K562 (cell line): ENCODE results near the gene HOXA5. TPM values are rescaled to one million over a fixed set of nuclear protein-coding genes. Genes with fewer than 3 reads are reported as not detected.
A peak's percentile ranks its signal among the peaks of the same experiment; 100 is the strongest.

Experiments
- CBFA2T3 ChIP-seq: fragments of 450-650 bp; IDR thresholded peaks from 2 replicates; pipeline ENCODE4 v1.6.1; 2017
- CCAR2 ChIP-seq: fragments of 200-400 bp; formaldehyde crosslinking; IDR thresholded peaks from 2 replicates; pipeline ENCODE4 v1.6.1; 2017; ENCODE audit warnings: mild to moderate bottlenecking, low read depth, low read length
- CEBPZ ChIP-seq: fragments of 150-350 bp; IDR thresholded peaks from 2 replicates; pipeline ENCODE4 v1.6.1; 2014; ENCODE audit warnings: low read depth, mild to moderate bottlenecking, low read length, borderline replicate concordance
- LEF1 ChIP-seq: fragments of 450-650 bp; IDR thresholded peaks from 2 replicates; pipeline ENCODE4 v1.6.1; 2016; ENCODE audit warnings: mild to moderate bottlenecking
- NFIC ChIP-seq: fragments of 450-650 bp; IDR thresholded peaks from 2 replicates; pipeline ENCODE4 v1.6.1; 2017; ENCODE audit warnings: mild to moderate bottlenecking, inconsistent platforms
- PCBP2 ChIP-seq: fragments of 200-400 bp; formaldehyde crosslinking; IDR thresholded peaks from 2 replicates; pipeline ENCODE4 v1.6.1; 2018; ENCODE audit warnings: low read length, low read depth, mild to moderate bottlenecking, moderate library complexity; ENCODE audit not compliant: poor library complexity, severe bottlenecking
- PHF21A ChIP-seq: fragments of 450-650 bp; IDR thresholded peaks from 2 replicates; pipeline ENCODE4 v1.6.1; 2017; ENCODE audit warnings: low read depth, borderline replicate concordance
- RBM25 ChIP-seq: fragments of 200-400 bp; formaldehyde crosslinking; IDR thresholded peaks from 2 replicates; pipeline ENCODE4 v1.6.1; 2018; ENCODE audit warnings: low read length, low read depth, moderate library complexity; ENCODE audit not compliant: severe bottlenecking
- RCOR1 ChIP-seq, 2 experiments: IDR thresholded peaks; 2 replicates each; pipeline ENCODE4 v1.6.1; 2012; ENCODE audit warnings: low read depth in 2 of 2, low read length in 2 of 2, borderline replicate concordance in 1 of 2, improper control_type of control experiment in 1 of 2
- SMAD4 ChIP-seq: fragments of 250-450 bp; sonication (Bioruptor Pico); conservative IDR thresholded peaks from 2 replicates; pipeline ENCODE4 v1.8.0; 2021; ENCODE audit warnings: inconsistent platforms, mild to moderate bottlenecking, moderate library complexity
- YY1 ChIP-seq, 3 experiments: IDR thresholded peaks; 2 replicates each; pipeline ENCODE4 v1.6.1; 2011; ENCODE audit warnings: low read length in 2 of 3, mild to moderate bottlenecking in 2 of 3, moderate library complexity in 2 of 3, borderline replicate concordance in 1 of 3, control low read depth in 1 of 3, low read depth in 1 of 3; ENCODE audit not compliant: insufficient read depth in 3 of 3, insufficient replicate concordance in 2 of 3, control insufficient read depth in 1 of 3, insufficient read length in 1 of 3; ENCODE audit errors: extremely low read depth in 1 of 3
- ZFP36 ChIP-seq: fragments of 150-350 bp; IDR thresholded peaks from 2 replicates; pipeline ENCODE4 v1.6.1; 2018; ENCODE audit warnings: low read length, low read depth; ENCODE audit not compliant: partially characterized antibody
- polyA plus RNA-seq, 8 experiments: library from polyadenylated mRNA; depleted of rRNA in 4 of 8; stranded (reverse) in 5 of 8; unstranded in 3 of 8; fragments of >200 nt; fragmentation: Nextera tagmentation in 2 of 8; fragmentation: Illumina TruSeq in 1 of 8; extraction: Ambion mirVana in 2 of 8; extraction: Trizol in 1 of 8; gene quantifications; 2 replicates each; pipeline versions ENCODE4 v1.2.1 to v1.2.3, GENCODE V29; 2011 to 2014; ENCODE audit warnings: inconsistent platforms in 1 of 8, missing spikeins in 1 of 8
- total RNA-seq, 7 experiments: library from RNA; depleted of rRNA in 6 of 7; stranded (reverse); fragments of >200 nt in 6 of 7; fragmentation: Illumina TruSeq in 2 of 7; extraction: Trizol in 2 of 7; gene quantifications; 2 replicates each; pipeline versions ENCODE4 v1.2.1 to v1.2.3, GENCODE V29; 2011 to 2021; ENCODE audit warnings: low replicate concordance in 1 of 7
- TF ChIP-seq, protein P1 (sequence below): sonication (generic); formaldehyde crosslinking; IDR thresholded peaks from 2 replicates; pipeline ENCODE4 v1.8.1; 2023; ENCODE audit warnings: mild to moderate bottlenecking, missing genetic modification reagents
- TF ChIP-seq, protein P2 (sequence below): fragments of 250-450 bp; sonication (Bioruptor Pico); IDR thresholded peaks from 2 replicates; pipeline ENCODE4 v1.8.0; 2022; ENCODE audit warnings: moderate library complexity, mild to moderate bottlenecking, inconsistent platforms

HOXA5 gene
- total and polyA plus RNA-seq, 9 of the 15 experiments (the other 6 are each of a cell fraction or from before 2014, with no cell fraction given) = 0.13 TPM; not detected in 8

- no peak for TF ChIP-seq CEBPZ
- TF ChIP-seq YY1 (IDR thresholded peaks at IDR 0.05; ENCODE audit: borderline replicate concordance in 1 of 3, control insufficient read depth in 1 of 3, extremely low read depth in 1 of 3, insufficient read depth in 3 of 3, insufficient read length in 1 of 3, insufficient replicate concordance in 2 of 3, low read depth in 1 of 3, low read length in 2 of 3) = peak in 1 of 3 experiments; percentile 71
- TF ChIP-seq RBM25 = peak; percentile 7
- 0 out of 2 replicates have a peak, but pooled peaks have one; percentile 39 for TF ChIP-seq SMAD4 (CRISPR knock-in tag)
- peak; percentile 26; the same call in 1 of the 2 replicates for TF ChIP-seq NFIC
- peak; percentile 2 for TF ChIP-seq ZFP36
- TF ChIP-seq, protein P1, sequence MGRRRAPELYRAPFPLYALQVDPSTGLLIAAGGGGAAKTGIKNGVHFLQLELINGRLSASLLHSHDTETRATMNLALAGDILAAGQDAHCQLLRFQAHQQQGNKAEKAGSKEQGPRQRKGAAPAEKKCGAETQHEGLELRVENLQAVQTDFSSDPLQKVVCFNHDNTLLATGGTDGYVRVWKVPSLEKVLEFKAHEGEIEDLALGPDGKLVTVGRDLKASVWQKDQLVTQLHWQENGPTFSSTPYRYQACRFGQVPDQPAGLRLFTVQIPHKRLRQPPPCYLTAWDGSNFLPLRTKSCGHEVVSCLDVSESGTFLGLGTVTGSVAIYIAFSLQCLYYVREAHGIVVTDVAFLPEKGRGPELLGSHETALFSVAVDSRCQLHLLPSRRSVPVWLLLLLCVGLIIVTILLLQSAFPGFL (CRISPR knock-in tag) = no peak
- peak; percentile 60; the same call in 1 of the 2 replicates for TF ChIP-seq PHF21A
- TF ChIP-seq CCAR2 = no peak
- peak; percentile 35; the same call in 1 of the 2 replicates for TF ChIP-seq CBFA2T3
- TF ChIP-seq, protein P2, sequence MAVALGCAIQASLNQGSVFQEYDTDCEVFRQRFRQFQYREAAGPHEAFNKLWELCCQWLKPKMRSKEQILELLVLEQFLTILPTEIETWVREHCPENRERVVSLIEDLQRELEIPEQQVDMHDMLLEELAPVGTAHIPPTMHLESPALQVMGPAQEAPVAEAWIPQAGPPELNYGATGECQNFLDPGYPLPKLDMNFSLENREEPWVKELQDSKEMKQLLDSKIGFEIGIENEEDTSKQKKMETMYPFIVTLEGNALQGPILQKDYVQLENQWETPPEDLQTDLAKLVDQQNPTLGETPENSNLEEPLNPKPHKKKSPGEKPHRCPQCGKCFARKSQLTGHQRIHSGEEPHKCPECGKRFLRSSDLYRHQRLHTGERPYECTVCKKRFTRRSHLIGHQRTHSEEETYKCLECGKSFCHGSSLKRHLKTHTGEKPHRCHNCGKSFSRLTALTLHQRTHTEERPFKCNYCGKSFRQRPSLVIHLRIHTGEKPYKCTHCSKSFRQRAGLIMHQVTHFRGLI (CRISPR knock-in tag) = no peak
- peak; percentile 7 for TF ChIP-seq PCBP2
- TF ChIP-seq LEF1 = peak; percentile 26; the same call in 1 of the 2 replicates
- TF ChIP-seq RCOR1 (IDR thresholded peaks at IDR 0.05; ENCODE audit: borderline replicate concordance in 1 of 2, low read depth in 2 of 2, low read length in 2 of 2) = peak in 1 of 2 experiments; percentile 84; a peak in 2 of 4 replicates
These were observed 30.2 kb downstream of the HOXA5 start (continued) for GRCh38 chr7:27112955-27113949.
